ENCODE results near the gene ESRP2. TPM values are rescaled to one million over a fixed set of nuclear protein-coding genes. Genes with fewer than 3 reads are reported as not detected.

The ESRP2 gene
- total RNA-seq, result not detected
- total RNA-seq (2013), result 0.07 TPM

DNA sequence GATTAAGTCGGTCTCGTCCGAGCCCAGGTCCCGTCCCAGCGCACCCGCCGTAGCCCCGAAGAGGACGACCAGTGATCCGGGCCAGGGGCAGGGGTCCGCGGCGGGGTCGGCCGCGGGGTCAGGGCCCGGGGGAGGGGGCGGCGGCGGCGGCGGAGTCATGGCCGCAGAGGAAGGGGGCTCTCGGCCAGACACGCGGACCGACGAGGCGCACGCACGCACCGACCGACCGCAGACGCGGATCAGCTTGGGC is at the start of gene ESRP2:
ESRP2 (minus strand) TSS at position 241 of the 250 bp plus-strand sequence; CDS start at position 159, 82 bp downstream.
- intact Hi-C loops (cut with micrococcal nuclease), result no loop called here
- ATAC-seq, result no peak
- no peaks in the 10 kb centered on the region for H3K36me3 Mint-ChIP-seq
- H3K27ac ChIP-seq (ENCODE audit: low read length), result no peak within 1 kb of the TSS
- no peaks in the 10 kb centered on the region for H3K27me3 ChIP-seq (ENCODE audit: control insufficient read depth, insufficient read depth, low read length)
- H3K27me3 Mint-ChIP-seq (ENCODE audit: low read depth in 2 of 2), result no peaks in the 10 kb centered on the region
- no peaks in the 10 kb centered on the region for H3K9me3 Mint-ChIP-seq
- DNase-seq, result no peak
- no peaks in the 10 kb centered on the region for H3K36me3 ChIP-seq (ENCODE audit: control insufficient read depth, insufficient read depth, low read length)
- H3K27ac Mint-ChIP-seq, result peak within 1 kb of the TSS; percentile 74 to 86
- WGBS (ENCODE audit: insufficient coverage), result 11% methylated on average over 36 of the region's 36 CpGs
- no peaks in the 10 kb centered on the region for H3K9me3 ChIP-seq (ENCODE audit: control insufficient read depth, insufficient read depth, low read length)
- H3K4me1 ChIP-seq (ENCODE audit: control insufficient read depth, insufficient read depth, low read length), result peaks cover 41% of the 10 kb centered on the region
- TF ChIP-seq, protein P1, sequence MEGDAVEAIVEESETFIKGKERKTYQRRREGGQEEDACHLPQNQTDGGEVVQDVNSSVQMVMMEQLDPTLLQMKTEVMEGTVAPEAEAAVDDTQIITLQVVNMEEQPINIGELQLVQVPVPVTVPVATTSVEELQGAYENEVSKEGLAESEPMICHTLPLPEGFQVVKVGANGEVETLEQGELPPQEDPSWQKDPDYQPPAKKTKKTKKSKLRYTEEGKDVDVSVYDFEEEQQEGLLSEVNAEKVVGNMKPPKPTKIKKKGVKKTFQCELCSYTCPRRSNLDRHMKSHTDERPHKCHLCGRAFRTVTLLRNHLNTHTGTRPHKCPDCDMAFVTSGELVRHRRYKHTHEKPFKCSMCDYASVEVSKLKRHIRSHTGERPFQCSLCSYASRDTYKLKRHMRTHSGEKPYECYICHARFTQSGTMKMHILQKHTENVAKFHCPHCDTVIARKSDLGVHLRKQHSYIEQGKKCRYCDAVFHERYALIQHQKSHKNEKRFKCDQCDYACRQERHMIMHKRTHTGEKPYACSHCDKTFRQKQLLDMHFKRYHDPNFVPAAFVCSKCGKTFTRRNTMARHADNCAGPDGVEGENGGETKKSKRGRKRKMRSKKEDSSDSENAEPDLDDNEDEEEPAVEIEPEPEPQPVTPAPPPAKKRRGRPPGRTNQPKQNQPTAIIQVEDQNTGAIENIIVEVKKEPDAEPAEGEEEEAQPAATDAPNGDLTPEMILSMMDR (IDR thresholded peaks at IDR 0.05), result no peak
- peaks cover 25 to 42% of the 10 kb centered on the region in 2 donors for H3K4me1 Mint-ChIP-seq
- peak within 1 kb of the TSS; percentile 98 for H3K4me3 Mint-ChIP-seq
- H3K4me3 ChIP-seq (ENCODE audit: low read length), result peak within 1 kb of the TSS; percentile 70

DNA sequence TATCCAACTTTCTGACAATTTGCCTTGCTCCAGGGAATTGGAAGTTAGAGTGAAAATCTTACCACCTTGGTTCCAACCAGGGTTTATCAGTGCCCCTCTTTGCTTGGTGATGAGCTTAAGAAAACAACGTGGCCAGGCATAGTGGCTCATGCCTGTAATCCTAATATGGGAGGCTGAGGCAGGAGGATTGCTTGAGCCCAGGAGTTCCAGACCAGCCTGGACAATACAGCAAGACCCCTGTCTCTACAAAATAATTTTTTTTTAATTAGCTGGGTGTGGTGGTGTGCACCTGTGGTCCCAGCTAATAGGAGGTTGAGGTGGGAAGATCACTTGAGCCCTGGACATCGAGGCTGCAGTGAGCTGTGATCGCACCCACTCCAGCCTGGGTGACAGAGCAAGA is 49.8 kb upstream of the ESRP2 start:
- H3K4me1 ChIP-seq (ENCODE audit: control insufficient read depth, insufficient read depth, low read length), result peaks cover 85% of the 10 kb centered on the region
- ATAC-seq, result no peak
- H3K27ac ChIP-seq (ENCODE audit: low read length), result peak overlapping the region; percentile 70
- H3K27me3 Mint-ChIP-seq (ENCODE audit: low read depth in 2 of 2), result no peaks in the 10 kb centered on the region
- intact Hi-C loops (cut with micrococcal nuclease), result loop anchor here (2.0 kb wide), 1 partner anchor 21 kb away; the partner anchor contains the start of gene SLC7A6
- peaks cover 78 to 86% of the 10 kb centered on the region in 2 donors for H3K4me1 Mint-ChIP-seq
- H3K4me3 ChIP-seq (ENCODE audit: low read length), result no peak overlapping the region
- no peaks in the 10 kb centered on the region for H3K9me3 Mint-ChIP-seq
- WGBS (ENCODE audit: insufficient coverage), result 51% methylated on average over 3 of the region's 3 CpGs
- no peaks in the 10 kb centered on the region for H3K9me3 ChIP-seq (ENCODE audit: control insufficient read depth, insufficient read depth, low read length)
- no peaks in the 10 kb centered on the region for H3K36me3 Mint-ChIP-seq
- TF ChIP-seq, protein P1 (IDR thresholded peaks at IDR 0.05), result no peak
- H3K27me3 ChIP-seq (ENCODE audit: control insufficient read depth, insufficient read depth, low read length), result no peaks in the 10 kb centered on the region
- peak overlapping the region; percentile 77 to 88 for H3K27ac Mint-ChIP-seq
- no peak for DNase-seq
- H3K4me3 Mint-ChIP-seq, result peak overlapping the region; percentile 79
- peaks cover 16% of the 10 kb centered on the region for H3K36me3 ChIP-seq (ENCODE audit: control insufficient read depth, insufficient read depth, low read length)

DNA sequence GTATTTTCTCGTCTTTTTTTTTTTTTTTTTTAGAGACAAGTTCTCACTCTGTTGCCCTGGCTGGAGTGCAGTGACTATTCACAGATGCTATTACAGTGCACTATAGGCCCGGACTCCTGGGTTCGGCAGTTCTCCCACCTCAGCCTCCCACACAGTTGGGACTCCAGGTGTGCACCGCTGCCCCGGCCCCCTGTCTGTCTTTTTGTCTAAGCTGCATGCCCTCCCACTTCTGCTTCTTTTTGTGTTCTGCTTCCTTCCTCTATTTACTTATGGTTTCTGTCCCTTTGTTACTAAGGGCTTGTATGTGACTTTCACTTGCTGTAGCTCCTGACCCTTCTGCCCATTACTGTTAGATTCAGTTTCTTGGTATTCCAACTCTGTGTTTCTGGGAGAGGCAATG is 48.9 kb upstream of the ESRP2 start:
- Histone ChIP-seq H3K27ac (ENCODE audit: low read length) (peak overlapping the region; percentile 70), H3K9me3 (ENCODE audit: control insufficient read depth, insufficient read depth, low read length) (no peaks in the 10 kb centered on the region), H3K4me1 (ENCODE audit: control insufficient read depth, insufficient read depth, low read length) (peaks cover 78% of the 10 kb centered on the region), H3K36me3 (ENCODE audit: control insufficient read depth, insufficient read depth, low read length) (peaks cover 15% of the 10 kb centered on the region), H3K4me3 (ENCODE audit: low read length) (no peak overlapping the region), H3K27me3 (ENCODE audit: control insufficient read depth, insufficient read depth, low read length) (no peaks in the 10 kb centered on the region)
- H3K36me3 Mint-ChIP-seq, result no peaks in the 10 kb centered on the region
- ATAC-seq (peak; percentile 13 to 36 (median 17)), DNase-seq (peak in 1 of 2 donors; percentile 41)
- peak overlapping the region; percentile 71 for H3K4me3 Mint-ChIP-seq
- 0% methylated on average over 5 of the region's 5 CpGs for WGBS (ENCODE audit: insufficient coverage)
- intact Hi-C loops (cut with micrococcal nuclease), result loop anchor here (1.0 kb wide), 1 partner anchor 25 kb away; the partner anchor contains the start of gene SLC7A6OS
- H3K27me3 Mint-ChIP-seq (ENCODE audit: low read depth in 2 of 2), result no peaks in the 10 kb centered on the region
- peaks cover 69 to 81% of the 10 kb centered on the region in 2 donors for H3K4me1 Mint-ChIP-seq
- TF ChIP-seq, protein P1 (IDR thresholded peaks at IDR 0.05), result no peak
- H3K27ac Mint-ChIP-seq, result peak overlapping the region; percentile 77 to 88
- H3K9me3 Mint-ChIP-seq, result no peaks in the 10 kb centered on the region

Data from natural killer cell (primary cell).